NB4 (cell line): ENCODE data around the gene IL15RA.

Source experiments
- DNase-seq: peaks from one replicate; pipeline ENCODE4 v3.0.0; 2010; ENCODE audit warnings: low read depth
- H3K4me3 ChIP-seq: one replicate; pipeline ENCODE4 v1.5.1; 2011; ENCODE audit warnings: mild to moderate bottlenecking, low read depth, low read length, moderate library complexity
- MYC ChIP-seq: IDR thresholded peaks from 2 replicates; pipeline ENCODE4 v1.6.1; 2011; ENCODE audit warnings: low read depth, low read length
- POLR2A ChIP-seq: IDR thresholded peaks from 2 replicates; pipeline ENCODE4 v1.6.1; 2011; ENCODE audit warnings: mild to moderate bottlenecking; ENCODE audit not compliant: insufficient read length; ENCODE audit errors: extremely low read depth
- TF ChIP-seq, protein P1 (sequence below): IDR thresholded peaks from one replicate; pipeline ENCODE4 v1.5.1; 2012; ENCODE audit warnings: low read depth, low read length
- TF ChIP-seq, protein P2 (sequence below): IDR thresholded peaks from 2 replicates; pipeline ENCODE4 v1.6.1; 2011; ENCODE audit warnings: low read depth, low read length

Gene IL15RA

DNA sequence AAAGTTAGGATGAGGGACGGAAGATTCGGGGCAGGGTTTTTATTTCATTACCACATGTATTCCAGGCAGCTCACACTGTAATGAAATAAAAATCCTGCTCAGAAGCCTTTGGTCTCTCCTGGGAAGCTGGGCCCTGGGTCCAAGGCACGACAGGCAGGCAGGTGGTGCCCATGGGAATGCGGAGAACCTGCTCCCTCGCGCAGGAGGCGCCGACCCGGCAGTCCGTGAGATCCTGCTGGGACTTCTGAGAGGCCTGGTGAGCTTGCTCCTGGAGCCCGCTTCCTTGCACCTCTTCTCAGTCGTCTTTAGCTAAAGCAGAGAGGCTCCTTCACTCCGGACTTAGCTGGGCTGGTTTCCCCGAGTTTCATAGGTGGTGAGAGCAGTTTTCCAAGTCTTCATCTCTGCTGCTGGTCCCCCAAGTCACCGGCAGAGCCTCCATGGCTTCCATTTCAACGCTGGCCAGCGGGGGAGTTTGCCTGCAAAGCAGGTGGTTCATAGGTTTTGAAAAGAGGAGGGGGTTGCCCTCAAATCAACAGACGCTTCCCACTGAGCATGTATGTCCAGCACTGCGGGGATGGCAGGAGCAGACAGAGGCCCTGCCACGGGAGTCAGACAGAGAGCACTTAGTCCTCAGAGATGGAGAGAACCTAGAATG, 24.5 kb downstream of the IL15RA start:
- DNase-seq: no peak
- H3K4me3 ChIP-seq: no peak overlapping the region
- TF ChIP-seq MYC (no peak), POLR2A (no peak)
- TF ChIP-seq, protein P1, sequence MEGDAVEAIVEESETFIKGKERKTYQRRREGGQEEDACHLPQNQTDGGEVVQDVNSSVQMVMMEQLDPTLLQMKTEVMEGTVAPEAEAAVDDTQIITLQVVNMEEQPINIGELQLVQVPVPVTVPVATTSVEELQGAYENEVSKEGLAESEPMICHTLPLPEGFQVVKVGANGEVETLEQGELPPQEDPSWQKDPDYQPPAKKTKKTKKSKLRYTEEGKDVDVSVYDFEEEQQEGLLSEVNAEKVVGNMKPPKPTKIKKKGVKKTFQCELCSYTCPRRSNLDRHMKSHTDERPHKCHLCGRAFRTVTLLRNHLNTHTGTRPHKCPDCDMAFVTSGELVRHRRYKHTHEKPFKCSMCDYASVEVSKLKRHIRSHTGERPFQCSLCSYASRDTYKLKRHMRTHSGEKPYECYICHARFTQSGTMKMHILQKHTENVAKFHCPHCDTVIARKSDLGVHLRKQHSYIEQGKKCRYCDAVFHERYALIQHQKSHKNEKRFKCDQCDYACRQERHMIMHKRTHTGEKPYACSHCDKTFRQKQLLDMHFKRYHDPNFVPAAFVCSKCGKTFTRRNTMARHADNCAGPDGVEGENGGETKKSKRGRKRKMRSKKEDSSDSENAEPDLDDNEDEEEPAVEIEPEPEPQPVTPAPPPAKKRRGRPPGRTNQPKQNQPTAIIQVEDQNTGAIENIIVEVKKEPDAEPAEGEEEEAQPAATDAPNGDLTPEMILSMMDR: no peak
- TF ChIP-seq, protein P2, sequence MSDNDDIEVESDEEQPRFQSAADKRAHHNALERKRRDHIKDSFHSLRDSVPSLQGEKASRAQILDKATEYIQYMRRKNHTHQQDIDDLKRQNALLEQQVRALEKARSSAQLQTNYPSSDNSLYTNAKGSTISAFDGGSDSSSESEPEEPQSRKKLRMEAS: no peak

DNA sequence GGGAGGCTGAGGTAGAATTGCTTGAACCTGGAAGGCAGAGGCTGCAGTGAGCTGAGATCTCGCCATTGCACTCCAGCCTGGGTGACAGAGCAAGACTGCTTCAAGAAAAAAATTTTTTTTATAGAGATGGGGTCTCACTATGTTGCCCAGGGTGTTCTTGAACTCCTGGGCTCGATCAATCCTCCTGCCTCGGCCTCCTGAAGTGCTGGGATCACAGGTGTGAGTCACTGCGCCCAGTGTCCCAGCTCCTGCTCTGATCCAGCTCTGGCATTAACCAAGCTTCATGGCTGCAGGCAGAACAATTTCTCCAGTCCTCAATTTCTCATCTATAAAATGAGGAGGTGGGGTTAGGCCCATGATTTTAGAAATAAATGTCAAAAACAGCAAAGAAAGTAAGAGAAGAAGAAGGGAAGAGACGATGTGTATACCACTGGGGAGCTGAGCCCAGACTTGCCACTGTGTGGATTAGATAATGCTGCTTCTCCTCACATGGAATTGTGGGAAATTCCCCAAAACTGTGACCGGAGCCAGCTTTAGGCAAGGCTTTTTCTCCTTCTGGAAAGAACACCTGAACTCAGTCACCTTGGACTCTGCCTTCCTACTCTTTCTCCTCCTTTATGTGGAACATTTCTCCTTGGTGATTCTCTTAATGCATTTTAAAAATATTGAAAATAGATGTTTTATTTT, 25.5 kb downstream of the IL15RA start:
- TF ChIP-seq, protein P1: no peak
- TF ChIP-seq POLR2A (no peak), MYC (no peak)
- TF ChIP-seq, protein P2: no peak
- no peak for DNase-seq
- H3K4me3 ChIP-seq: no peak overlapping the region

DNA sequence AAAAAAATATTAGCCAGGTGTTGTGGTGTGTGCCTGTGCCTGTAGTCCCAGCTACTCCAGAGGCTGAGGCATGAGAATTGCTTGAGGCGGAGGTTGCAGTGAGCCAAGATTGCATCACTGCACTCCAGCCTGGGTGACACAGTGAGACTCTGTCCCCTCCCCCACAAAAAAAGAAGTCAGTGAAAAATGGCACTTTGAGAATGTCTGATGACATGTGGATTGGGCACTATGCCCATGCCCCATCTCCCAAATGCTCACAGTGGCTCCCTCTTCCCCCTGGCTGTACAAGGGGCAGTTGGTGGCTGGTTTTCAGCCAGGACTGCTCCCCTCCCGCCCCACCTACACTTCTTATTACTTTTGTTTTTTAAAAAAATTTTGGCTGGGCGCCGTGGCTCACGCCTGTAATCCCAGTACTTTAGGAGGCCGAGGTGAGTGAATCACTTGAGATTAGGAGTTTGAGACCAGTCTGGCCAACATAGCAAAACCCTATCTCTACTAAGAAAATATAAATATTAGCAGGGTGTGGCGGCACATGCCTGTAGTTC, 26.1 kb downstream of the IL15RA start:
- DNase-seq: peak; percentile 52
- TF ChIP-seq, protein P2: no peak
- TF ChIP-seq POLR2A: no peak
- TF ChIP-seq, protein P1: no peak
- TF ChIP-seq MYC: no peak
- H3K4me3 ChIP-seq: no peak overlapping the region

DNA sequence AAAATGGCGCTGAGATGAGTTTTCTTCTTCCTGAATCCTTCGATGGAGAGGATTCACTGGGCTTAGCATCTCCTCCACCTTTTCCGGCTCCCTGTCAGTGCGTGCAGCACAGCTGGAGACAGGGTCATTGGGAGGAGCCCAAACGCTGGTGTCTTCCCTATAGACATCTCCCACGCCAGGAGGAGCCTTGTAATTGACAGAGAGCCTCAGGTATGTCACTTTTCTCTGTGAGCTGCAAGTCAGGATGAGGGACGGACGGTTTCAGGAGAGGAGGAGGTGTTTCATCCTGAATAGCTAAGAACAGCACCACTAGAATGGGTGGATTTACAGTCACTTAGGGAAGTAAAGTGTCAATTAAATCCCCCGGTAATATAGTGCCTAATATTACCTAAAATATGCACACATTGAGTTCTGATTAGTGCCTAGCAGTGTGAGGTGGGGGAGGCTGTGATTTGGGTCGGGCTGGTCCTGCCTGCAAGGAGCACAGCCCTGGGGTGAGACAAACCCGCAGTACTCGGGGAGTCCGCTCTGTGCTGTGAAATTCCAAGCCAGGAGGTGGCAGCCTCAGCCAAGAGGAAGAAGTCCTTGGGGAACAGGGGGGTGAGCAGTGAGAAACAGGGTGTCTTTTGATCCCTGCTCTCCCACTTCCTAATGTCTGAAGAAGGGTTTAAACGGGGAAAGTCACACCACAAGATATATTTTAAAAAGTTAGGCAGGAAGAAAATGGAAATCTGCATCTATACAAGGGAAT, 28.2 kb downstream of the IL15RA start:
- TF ChIP-seq POLR2A (no peak), MYC (no peak)
- TF ChIP-seq, protein P1: peak; percentile 8
- TF ChIP-seq, protein P2: no peak
- peak; percentile 45 for DNase-seq
- H3K4me3 ChIP-seq: no peak overlapping the region

DNA sequence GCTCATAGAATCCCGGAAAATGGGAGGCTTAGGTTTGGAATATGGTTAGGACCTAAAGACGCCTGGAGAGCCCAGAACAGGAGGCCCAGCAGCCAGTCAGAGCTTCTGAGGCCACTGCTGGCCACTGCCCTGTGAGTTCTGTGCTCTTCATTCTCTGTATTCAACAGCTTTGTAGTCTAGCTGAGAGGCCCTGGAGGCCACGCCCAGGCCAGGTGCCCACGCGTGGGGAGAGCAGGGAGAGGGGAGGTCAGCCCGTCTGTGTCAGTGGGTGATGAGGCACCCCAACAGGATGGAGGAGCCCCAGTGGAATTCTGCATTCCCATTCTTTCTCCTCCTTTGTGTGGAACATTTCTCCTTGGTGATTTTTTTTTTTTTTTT, 29.1 kb downstream of the IL15RA start:
- TF ChIP-seq, protein P2: no peak
- TF ChIP-seq POLR2A: no peak
- TF ChIP-seq MYC: no peak
- TF ChIP-seq, protein P1: no peak
- DNase-seq: no peak
- H3K4me3 ChIP-seq: no peak overlapping the region
